EH (cell line): ENCODE data around the gene NHS.

Experiments used
- DNase-seq: peaks from one replicate; pipeline ENCODE4 v3.0.0-alpha.2; 2015; ENCODE audit warnings: low read depth

The NHS gene

GRCh38 chrX:17736856-17737709 is 362.1 kb downstream of the NHS start, which contains the start of gene SCML1:
Gene SCML1 (plus strand): TSS chrX:17737493. CDS start chrX:17744187, 6,694 bp downstream.
- peak; percentile 96 for DNase-seq

- no peak for DNase-seq
Measured at GRCh38 chrX:17737710-17737985, 362.6 kb downstream of the NHS start.

GRCh38 chrX:17737986-17738713 is 363.1 kb downstream of the NHS start:
- peak; percentile 50 for DNase-seq

- peak; percentile 48 for DNase-seq
Measured at GRCh38 chrX:17738737-17739535, 363.9 kb downstream of the NHS start.

- DNase-seq, result no peak
Measured at GRCh38 chrX:17740137-17741122, 365.4 kb downstream of the NHS start.

GRCh38 chrX:17741123-17741511 is 366.1 kb downstream of the NHS start:
- DNase-seq, result no peak

- DNase-seq, result peak; percentile 21
Measured at GRCh38 chrX:17743913-17744312, 368.9 kb downstream of the NHS start.

- no peak for DNase-seq
Measured at GRCh38 chrX:17744896-17745523, 370.0 kb downstream of the NHS start.

GRCh38 chrX:17747692-17748091 is 372.7 kb downstream of the NHS start:
- DNase-seq, result no peak

- no peak for DNase-seq
Measured at GRCh38 chrX:17748684-17749083, 373.7 kb downstream of the NHS start.

GRCh38 chrX:17750436-17750835 is 375.4 kb downstream of the NHS start:
- no peak for DNase-seq

- no peak for DNase-seq
Measured at GRCh38 chrX:17758382-17758781, 383.4 kb downstream of the NHS start.

GRCh38 chrX:17759990-17760389 is 385.0 kb downstream of the NHS start:
- no peak for DNase-seq

- DNase-seq, result no peak
Measured at GRCh38 chrX:17767734-17768133, 392.7 kb downstream of the NHS start.

- no peak for DNase-seq
Measured at GRCh38 chrX:17768997-17769396, 394.0 kb downstream of the NHS start.

- DNase-seq, result no peak
Measured at GRCh38 chrX:17769701-17770269, 394.8 kb downstream of the NHS start.

GRCh38 chrX:17773221-17773876 is 398.3 kb downstream of the NHS start:
- DNase-seq, result no peak

- DNase-seq, result no peak
Measured at GRCh38 chrX:17774053-17774452, 399.1 kb downstream of the NHS start.

GRCh38 chrX:17778997-17779396 is 404.0 kb downstream of the NHS start:
- no peak for DNase-seq

- DNase-seq, result no peak
Measured at GRCh38 chrX:17779434-17779833, 404.4 kb downstream of the NHS start.
